ENCODE measurements around the gene CCL18.
"Not testable (repeated sequence)": the region's sequence is repeated elsewhere in the genome, so short reads cannot be mapped to it uniquely, and the experiment has no call there.

CCL18 gene

GRCh38 chr17:36104701-36105181 is 40.7 kb downstream of the CCL18 start:
- DNase-seq = no peak

GRCh38 chr17:36105781-36106492 is 41.9 kb downstream of the CCL18 start:
- DNase-seq = no peak

GRCh38 chr17:36106493-36106835 is 42.4 kb downstream of the CCL18 start:
- DNase-seq = no peak

- no peak for DNase-seq
Measured at GRCh38 chr17:36107660-36108059, 43.6 kb downstream of the CCL18 start.

- DNase-seq = not testable (repeated sequence)
Measured at GRCh38 chr17:36108265-36108664, 44.2 kb downstream of the CCL18 start.

GRCh38 chr17:36111068-36111490 is 47.0 kb downstream of the CCL18 start:
- no peak for DNase-seq

GRCh38 chr17:36112572-36112971 is 48.5 kb downstream of the CCL18 start:
- DNase-seq = no peak

GRCh38 chr17:36113131-36113530 is 49.1 kb downstream of the CCL18 start:
- not testable (repeated sequence) for DNase-seq

- DNase-seq = not testable (repeated sequence)
Measured at GRCh38 chr17:36114971-36115648, 51.0 kb downstream of the CCL18 start.

- DNase-seq = not testable (repeated sequence)
Measured at GRCh38 chr17:36115649-36115977, 51.5 kb downstream of the CCL18 start.

- DNase-seq = no peak
Measured at GRCh38 chr17:36117505-36118382, 53.7 kb downstream of the CCL18 start.

GRCh38 chr17:36118477-36119353 is 54.6 kb downstream of the CCL18 start:
- DNase-seq = no peak

- no peak for DNase-seq
Measured at GRCh38 chr17:36120221-36120620, 56.1 kb downstream of the CCL18 start.

- DNase-seq = not testable (repeated sequence)
Measured at GRCh38 chr17:36121099-36121498, 57.0 kb downstream of the CCL18 start.

All from NCI-H748 treated with DMSO at 0.1 percent for 48 hours (cell line).